CD4-positive, alpha-beta T cell treated with Interleukin-15 for 1 hour (primary cell): ENCODE data around the gene GRIN3A.
A peak's percentile ranks its signal among the peaks of the same experiment; 100 is the strongest.
"Not testable (repeated sequence)": the region's sequence is repeated elsewhere in the genome, so short reads cannot be mapped to it uniquely, and the experiment has no call there.

Experiments
- DNase-seq: peaks from one replicate; pipeline ENCODE4 v3.0.0-alpha.2; 2020

Gene GRIN3A

GRCh38 chr9:101571114-101571513, 167.3 kb downstream of the GRIN3A start:
- no peak for DNase-seq

DNA sequence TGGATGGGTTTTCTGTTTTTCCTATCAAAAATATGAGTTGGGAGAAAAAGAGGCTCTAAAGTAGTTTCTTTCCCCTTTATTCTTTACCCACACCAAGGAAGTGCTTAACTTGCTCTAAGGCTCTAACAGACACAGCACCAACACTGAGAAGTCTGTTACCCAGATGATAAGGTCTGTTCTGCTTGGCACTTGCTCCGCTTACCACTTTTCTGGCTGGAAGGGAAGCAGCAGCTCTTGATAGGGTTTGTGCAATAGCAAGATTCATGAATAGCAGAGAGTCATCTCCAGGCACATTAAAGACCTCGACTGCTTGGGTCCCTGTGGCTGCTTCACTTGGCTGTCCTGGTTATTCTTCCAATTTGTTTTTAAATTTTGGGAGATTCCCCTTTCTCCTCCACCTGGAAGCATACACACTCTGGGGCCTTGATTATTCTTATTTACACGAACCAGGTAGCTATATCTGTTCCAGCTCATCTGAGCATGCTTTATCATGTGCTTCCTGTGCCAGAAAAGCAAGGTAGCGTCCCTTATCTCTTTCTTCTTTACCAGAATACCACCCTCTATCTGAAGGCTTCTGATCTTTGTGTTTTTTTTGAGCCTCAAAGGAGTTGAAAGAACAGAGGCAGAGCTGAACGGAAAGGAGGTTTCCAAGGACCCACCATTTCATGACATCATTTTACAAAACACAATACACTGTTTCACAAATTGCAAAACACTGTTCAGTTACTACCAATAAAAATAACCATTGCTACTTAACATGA, 168.5 kb downstream of the GRIN3A start:
- no peak for DNase-seq

DNA sequence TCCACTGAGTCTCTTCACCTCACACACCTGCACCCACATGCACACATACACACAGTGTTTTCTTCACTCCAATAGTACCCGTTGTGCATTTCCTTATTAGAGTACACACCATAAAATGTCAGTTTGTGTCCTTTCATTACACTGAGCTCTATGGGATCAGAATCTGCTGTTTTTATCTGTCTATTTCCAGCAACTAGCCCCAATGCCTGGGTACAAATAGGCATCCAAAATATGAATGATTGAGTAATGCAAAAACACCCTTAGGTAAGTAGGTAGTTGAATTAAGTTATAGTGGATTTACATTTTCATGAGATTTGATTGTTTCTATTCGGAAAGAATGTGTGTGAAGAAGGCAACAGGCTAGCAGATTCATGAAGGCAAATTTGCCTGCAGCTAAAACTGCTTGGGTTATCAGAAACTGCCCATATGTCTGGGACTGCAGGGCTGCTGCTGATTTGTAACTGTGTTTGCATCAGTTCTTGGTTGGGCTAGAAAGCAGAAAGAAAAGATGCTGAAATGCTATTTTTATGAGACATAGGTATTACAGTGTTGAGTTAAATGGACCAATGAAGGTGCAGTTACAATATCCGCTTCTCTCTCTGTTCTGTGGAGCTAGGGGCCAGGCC, 170.6 kb downstream of the GRIN3A start:
- DNase-seq: no peak

- DNase-seq: no peak
Observed at GRCh38 chr9:101566904-101567724, 171.3 kb downstream of the GRIN3A start.

GRCh38 chr9:101564252-101564651, 174.2 kb downstream of the GRIN3A start:
- DNase-seq: no peak

DNA sequence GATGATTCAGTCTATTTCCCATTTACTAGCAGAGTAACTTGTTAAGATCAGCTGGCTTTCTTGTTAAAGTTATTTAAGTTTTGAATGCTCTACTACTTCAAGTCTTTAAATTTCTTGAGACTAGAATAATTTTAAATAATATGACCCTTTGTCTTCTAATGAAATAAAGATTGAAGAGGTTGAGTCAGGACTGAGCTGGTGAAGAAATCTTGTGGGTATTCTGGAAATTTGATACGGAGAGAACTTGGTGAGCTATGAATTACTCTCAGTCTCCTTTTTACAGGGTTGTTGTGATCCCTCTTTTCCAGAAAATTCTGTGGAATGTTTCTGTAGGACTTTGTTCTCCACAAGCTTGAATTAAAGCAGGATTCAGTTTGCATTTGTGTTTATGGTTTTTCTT, 175.5 kb downstream of the GRIN3A start:
- no peak for DNase-seq

DNA sequence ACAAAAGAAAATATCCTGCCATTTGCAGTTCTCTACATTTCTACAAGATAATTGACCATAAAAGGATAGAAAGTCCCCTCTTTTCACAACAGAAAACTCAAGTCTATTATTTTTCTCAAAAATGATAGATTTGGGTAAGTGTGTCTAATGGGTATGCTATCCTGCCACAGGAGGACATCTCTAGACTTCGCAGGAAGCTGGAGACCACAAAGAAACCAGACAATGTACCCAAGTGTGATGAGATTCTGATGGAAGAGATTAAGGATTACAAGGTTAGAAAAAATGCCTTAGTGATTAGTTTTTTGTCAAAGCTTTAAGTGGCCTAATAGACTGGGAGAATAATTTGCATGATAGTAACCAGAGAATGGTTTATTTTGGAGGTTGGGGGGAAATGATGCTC, 176.7 kb downstream of the GRIN3A start:
- no peak for DNase-seq

DNA sequence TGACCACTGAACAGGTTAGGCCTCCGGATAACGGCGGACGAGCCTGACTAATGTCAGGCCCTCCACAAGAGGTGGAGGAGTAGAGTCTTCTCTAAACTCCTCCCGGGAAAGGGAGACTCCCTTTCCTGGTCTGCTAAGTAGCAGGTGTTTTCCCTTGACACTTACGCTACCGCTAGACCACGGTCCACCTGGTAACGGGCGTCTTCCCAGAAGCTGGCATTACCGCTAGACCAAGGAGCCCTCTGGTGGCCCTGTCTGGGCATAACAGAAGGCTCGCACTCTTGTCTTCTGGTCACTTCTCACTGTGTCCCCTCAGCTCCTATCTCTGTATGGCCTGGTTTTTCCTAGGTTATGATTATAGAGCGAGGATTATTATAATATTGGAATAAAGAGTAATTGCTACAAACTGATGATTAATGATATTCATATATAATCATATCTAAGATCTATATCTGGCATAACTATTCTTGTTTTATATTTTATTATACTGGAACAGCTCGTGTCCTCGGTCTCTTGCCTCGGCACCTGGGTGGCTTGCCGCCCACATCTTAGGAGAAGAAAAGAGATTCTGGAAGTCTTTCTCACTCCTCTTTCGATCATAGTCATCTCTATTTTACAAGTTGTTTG, 188.9 kb downstream of the GRIN3A start:
- DNase-seq: not testable (repeated sequence)

- no peak for DNase-seq
Observed at GRCh38 chr9:101543098-101543735, 195.2 kb downstream of the GRIN3A start.

DNA sequence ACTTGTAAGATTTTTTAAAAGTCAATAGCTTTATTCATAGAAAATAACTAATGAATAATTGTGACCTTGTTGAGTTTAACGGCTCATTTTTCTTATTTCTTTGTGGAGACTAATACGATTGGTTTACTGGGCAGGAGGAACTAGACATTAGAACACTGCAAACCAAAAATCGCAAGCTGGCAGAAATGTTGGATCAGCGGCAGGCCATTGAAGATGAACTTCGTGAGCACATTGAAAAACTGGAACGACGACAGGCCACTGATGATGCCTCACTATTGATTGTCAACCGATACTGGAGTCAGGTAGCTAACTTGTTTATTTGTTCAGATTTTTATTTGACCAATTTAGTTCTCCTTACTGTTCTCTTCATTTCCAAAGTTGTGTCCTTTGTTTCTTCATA, 198.4 kb downstream of the GRIN3A start:
- no peak for DNase-seq

DNA sequence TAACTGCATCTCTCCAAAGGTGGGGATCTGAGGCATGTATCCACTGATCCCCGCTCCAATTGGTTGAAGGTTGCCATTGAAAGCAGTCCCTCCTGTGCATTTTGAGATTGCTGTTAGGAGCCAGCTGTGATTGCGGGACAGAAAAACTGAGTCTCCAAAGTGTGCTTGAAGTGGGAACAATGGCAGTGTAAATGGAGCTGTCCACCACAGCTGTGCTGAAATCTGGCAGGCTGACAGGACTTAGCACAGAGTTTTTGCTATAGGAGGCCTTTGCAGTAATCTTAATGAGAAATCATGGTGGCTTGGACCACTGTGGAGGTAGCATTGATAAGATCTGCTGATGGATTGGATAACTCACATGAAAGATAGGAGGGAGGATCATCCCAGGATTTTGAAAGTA, 201.5 kb downstream of the GRIN3A start:
- DNase-seq: no peak

DNA sequence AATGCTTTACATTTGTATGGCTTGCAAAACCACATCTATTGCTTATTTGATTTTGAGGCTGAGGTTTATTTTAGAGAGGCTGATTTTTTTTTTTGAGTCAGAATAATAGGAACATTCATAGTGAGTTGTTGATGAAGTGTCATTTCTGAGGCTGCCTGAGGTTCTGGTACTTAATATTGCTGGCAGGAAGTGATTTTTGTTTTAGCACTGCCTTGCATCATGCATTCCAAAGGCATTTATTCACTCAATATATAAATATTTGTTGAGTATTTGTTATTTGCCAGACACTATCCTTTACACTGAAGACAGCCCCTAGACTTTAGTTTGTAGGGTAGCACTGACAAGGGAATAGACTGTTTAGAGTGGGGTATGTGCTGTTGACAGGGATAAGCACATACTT, 202.1 kb downstream of the GRIN3A start:
- no peak for DNase-seq

DNA sequence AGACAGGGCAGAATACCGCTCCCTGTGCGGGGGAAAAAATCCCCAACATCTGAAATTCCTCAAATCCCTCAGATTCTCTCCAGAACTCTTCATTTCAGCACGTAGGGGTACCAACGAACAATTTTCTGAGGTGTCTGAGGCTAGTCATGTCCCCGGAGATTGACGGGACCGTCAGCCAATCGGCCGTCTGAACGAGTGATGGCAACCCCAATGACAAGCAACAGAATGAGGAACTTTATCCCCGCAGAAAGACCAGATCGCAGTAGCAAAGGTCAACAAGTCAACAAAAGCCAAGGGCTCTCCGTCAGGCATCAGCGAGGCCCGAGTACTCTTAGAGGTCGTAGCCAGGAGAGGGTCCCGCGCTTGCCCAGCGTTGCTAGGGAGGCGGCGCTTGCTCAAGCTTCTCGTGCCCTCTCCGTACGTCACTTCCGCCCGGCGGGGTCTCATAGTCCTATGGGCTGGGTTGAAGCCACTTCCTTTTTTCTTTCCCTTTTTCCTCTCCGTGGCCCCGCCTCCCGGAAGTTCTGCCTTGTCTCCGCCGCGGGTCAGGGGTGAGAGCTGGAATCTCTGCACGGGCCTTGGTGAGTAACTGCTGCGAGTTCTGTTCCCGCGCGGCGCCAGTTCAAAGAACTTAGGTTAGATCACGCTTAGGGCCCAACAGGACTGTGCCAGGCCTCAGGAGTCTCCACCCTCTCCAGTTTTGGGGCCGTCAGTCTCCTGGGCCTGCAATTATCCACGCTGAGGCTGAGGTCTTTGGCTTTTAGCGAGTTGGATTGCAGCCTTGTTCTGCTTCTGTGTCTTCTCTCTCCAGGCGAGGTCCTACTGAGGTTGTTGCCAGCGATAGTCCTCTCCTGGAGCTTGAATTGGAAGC, 204.9 kb downstream of the GRIN3A start, which contains the start of gene RNF20:
Gene RNF20, plus strand, starts transcription at position 520 of the 871 bp plus-strand sequence. CDS start 1,571 bp downstream, outside the sequence.
- peak; percentile 98 for DNase-seq

- DNase-seq: peak; percentile 76
Observed at GRCh38 chr9:101530076-101530711, 208.3 kb downstream of the GRIN3A start.

GRCh38 chr9:101528015-101528414, 210.4 kb downstream of the GRIN3A start:
- DNase-seq: no peak

GRCh38 chr9:101527066-101527465, 211.4 kb downstream of the GRIN3A start:
- no peak for DNase-seq

GRCh38 chr9:101524371-101524770, 214.1 kb downstream of the GRIN3A start:
- no peak for DNase-seq
